HepG2 (cell line): ENCODE results near the gene RNF113A. TPM values are rescaled to one million over a fixed set of nuclear protein-coding genes. Genes with fewer than 3 reads are reported as not detected.

ENCODE experiments used
- CHD2 ChIP-seq: IDR thresholded peaks from 2 replicates; pipeline ENCODE4 v1.6.1; 2011; ENCODE audit warnings: low read depth, low read length, improper control_type of control experiment
- FOXA3 ChIP-seq: IDR thresholded peaks from 2 replicates; pipeline ENCODE4 v1.6.1; 2016; ENCODE audit warnings: missing genetic modification reagents, missing compliant biosample characterization
- FOXO1 ChIP-seq: sonication (generic); formaldehyde crosslinking; IDR thresholded peaks from 2 replicates; pipeline ENCODE4 v1.4.0; 2020; ENCODE audit warnings: missing genetic modification reagents
- GABPA ChIP-seq, 2 experiments: IDR thresholded peaks; 2 replicates each; pipeline ENCODE4 v1.6.1; 2011 to 2016; ENCODE audit warnings: low read depth in 2 of 2, low read length in 1 of 2, missing biosample characterization in 1 of 2, missing genetic modification characterization in 1 of 2
- GATA4 ChIP-seq: sonication (generic); IDR thresholded peaks from 2 replicates; pipeline ENCODE4 v1.6.1; 2016; ENCODE audit warnings: antibody characterized with exemption, low read depth, borderline replicate concordance
- KDM2A ChIP-seq: sonication (generic); formaldehyde crosslinking; IDR thresholded peaks from 2 replicates; pipeline ENCODE4 v1.4.0; 2020; ENCODE audit warnings: low read depth, missing genetic modification reagents, borderline replicate concordance
- NFRKB ChIP-seq: fragments of 450-650 bp; IDR thresholded peaks from 2 replicates; pipeline ENCODE4 v1.6.1; 2017
- PHF21A ChIP-seq: sonication (generic); formaldehyde crosslinking; IDR thresholded peaks from 2 replicates; pipeline ENCODE4 v1.5.0; 2020; ENCODE audit warnings: mild to moderate bottlenecking, missing genetic modification reagents
- SMAD1 ChIP-seq: sonication (generic); formaldehyde crosslinking; IDR thresholded peaks from 2 replicates; pipeline ENCODE4 v1.4.0; 2020; ENCODE audit warnings: missing genetic modification reagents, low read depth, mild to moderate bottlenecking, borderline replicate concordance
- TP53 ChIP-seq: sonication (generic); formaldehyde crosslinking; conservative IDR thresholded peaks from 2 replicates; pipeline ENCODE4 v1.4.0; 2020; ENCODE audit warnings: missing genetic modification reagents
- ZC3H13 ChIP-seq: sonication (generic); formaldehyde crosslinking; IDR thresholded peaks from 2 replicates; pipeline ENCODE4 v1.8.1; 2023; ENCODE audit warnings: mild to moderate bottlenecking, missing genetic modification reagents, moderate library complexity
- ZNF121 ChIP-seq: sonication (generic); formaldehyde crosslinking; IDR thresholded peaks from 2 replicates; pipeline ENCODE4 v1.5.0; 2020; ENCODE audit warnings: mild to moderate bottlenecking, missing genetic modification reagents
- ZNF296 ChIP-seq: sonication (generic); formaldehyde crosslinking; conservative IDR thresholded peaks from 2 replicates; pipeline ENCODE4 v1.5.0; 2020; ENCODE audit warnings: mild to moderate bottlenecking, missing genetic modification reagents
- polyA plus RNA-seq, 8 experiments: library from polyadenylated mRNA; depleted of rRNA in 3 of 8; stranded (reverse) in 7 of 8; unstranded in 1 of 8; fragments of >200 nt; fragmentation: Illumina TruSeq in 4 of 8; extraction: Trizol in 4 of 8; gene quantifications; 2 replicates each; pipeline versions ENCODE4 v1.2.1 to v1.2.3, GENCODE V29; 2011 to 2016; ENCODE audit warnings: low read depth in 4 of 8, missing spikeins in 1 of 8, mixed read lengths in 1 of 8; ENCODE audit not compliant: insufficient read depth in 1 of 8
- total RNA-seq, 5 experiments: library from RNA; depleted of rRNA; stranded (reverse); fragments of >200 nt; fragmentation: Illumina TruSeq; extraction: Trizol; gene quantifications; 2 replicates each; pipeline ENCODE4 v1.2.3, GENCODE V29; 2016; ENCODE audit warnings: low read depth in 1 of 5
- TF ChIP-seq, protein P1 (sequence below): sonication (generic); formaldehyde crosslinking; conservative IDR thresholded peaks from 2 replicates; pipeline ENCODE4 v1.8.0; 2022; ENCODE audit warnings: low read depth, missing genetic modification reagents
- TF ChIP-seq, protein P2 (sequence below): sonication (generic); formaldehyde crosslinking; IDR thresholded peaks from 2 replicates; pipeline ENCODE4 v1.4.0; 2020; ENCODE audit warnings: missing genetic modification reagents
- TF ChIP-seq, protein P3 (sequence below): IDR thresholded peaks from 2 replicates; pipeline ENCODE4 v1.6.1; 2016; ENCODE audit warnings: low read depth, control low read depth
- TF ChIP-seq, protein P4 (sequence below): sonication (generic); formaldehyde crosslinking; IDR thresholded peaks from 2 replicates; pipeline ENCODE4 v1.8.0; 2022; ENCODE audit warnings: low read depth, missing genetic modification reagents
- TF ChIP-seq, protein P5 (sequence below): conservative IDR thresholded peaks from 2 replicates; pipeline ENCODE4 v1.6.1; 2018; ENCODE audit warnings: missing genetic modification reagents
- TF ChIP-seq, protein P6 (sequence below): sonication (generic); formaldehyde crosslinking; IDR thresholded peaks from 2 replicates; pipeline ENCODE4 v1.4.0; 2020; ENCODE audit warnings: missing genetic modification reagents

Gene RNF113A
- total and polyA plus RNA-seq, 2 of the 13 experiments (the other 11 are each of a cell fraction or from before 2014, with no cell fraction given): 14.0 to 15.4 TPM

DNA sequence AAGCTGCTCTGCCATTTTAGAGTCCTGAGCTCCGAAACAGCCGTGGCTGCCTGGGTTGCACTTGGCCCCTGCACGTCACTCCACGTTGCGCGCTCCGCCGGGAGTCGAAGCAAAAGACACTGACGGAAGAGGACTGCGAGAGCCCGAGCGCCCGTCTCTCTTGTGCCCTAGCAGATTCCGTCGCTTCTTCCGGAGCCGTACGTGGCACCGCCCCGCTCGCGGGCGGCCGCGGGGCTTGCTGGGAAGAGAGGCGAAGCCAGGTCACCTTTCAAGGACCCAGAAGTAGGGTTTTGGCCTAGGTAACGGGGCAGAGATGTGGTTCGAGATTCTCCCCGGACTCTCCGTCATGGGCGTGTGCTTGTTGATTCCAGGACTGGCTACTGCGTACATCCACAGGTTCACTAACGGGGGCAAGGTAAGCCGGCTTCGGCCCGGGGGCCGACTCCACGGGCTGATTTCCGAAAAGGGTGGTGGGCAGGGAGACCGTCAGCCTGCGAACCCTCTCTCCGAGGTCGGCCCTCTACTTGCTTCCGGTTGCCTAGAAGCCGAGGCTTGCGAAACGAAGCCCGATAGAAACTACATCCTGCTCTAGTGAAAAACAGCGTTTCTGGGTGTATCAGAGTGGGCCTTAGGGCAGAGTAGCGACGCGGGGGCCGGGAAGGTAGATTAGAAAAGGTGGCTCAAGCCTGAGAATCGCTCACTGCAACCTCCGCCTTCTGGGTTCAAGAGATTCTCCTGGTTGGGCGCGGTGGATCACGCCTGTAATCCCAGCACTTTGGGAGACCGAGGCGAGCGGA is at the start of gene RNF113A, which contains the start of gene NDUFA1 (continued):
- TF ChIP-seq, protein P1, sequence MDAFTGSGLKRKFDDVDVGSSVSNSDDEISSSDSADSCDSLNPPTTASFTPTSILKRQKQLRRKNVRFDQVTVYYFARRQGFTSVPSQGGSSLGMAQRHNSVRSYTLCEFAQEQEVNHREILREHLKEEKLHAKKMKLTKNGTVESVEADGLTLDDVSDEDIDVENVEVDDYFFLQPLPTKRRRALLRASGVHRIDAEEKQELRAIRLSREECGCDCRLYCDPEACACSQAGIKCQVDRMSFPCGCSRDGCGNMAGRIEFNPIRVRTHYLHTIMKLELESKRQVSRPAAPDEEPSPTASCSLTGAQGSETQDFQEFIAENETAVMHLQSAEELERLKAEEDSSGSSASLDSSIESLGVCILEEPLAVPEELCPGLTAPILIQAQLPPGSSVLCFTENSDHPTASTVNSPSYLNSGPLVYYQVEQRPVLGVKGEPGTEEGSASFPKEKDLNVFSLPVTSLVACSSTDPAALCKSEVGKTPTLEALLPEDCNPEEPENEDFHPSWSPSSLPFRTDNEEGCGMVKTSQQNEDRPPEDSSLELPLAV (CRISPR knock-in tag): no peak
- no peak for TF ChIP-seq CHD2
- TF ChIP-seq, protein P2, sequence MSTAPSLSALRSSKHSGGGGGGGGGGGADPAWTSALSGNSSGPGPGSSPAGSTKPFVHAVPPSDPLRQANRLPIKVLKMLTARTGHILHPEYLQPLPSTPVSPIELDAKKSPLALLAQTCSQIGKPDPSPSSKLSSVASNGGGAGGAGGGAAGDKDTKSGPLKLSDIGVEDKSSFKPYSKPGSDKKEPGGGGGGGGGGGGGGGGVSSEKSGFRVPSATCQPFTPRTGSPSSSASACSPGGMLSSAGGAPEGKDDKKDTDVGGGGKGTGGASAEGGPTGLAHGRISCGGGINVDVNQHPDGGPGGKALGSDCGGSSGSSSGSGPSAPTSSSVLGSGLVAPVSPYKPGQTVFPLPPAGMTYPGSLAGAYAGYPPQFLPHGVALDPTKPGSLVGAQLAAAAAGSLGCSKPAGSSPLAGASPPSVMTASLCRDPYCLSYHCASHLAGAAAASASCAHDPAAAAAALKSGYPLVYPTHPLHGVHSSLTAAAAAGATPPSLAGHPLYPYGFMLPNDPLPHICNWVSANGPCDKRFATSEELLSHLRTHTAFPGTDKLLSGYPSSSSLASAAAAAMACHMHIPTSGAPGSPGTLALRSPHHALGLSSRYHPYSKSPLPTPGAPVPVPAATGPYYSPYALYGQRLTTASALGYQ (CRISPR knock-in tag): 0 out of 2 replicates have a peak, but pooled peaks have one; percentile 42
- TF ChIP-seq PHF21A (CRISPR knock-in tag): peak; percentile 46
- TF ChIP-seq, protein P3, sequence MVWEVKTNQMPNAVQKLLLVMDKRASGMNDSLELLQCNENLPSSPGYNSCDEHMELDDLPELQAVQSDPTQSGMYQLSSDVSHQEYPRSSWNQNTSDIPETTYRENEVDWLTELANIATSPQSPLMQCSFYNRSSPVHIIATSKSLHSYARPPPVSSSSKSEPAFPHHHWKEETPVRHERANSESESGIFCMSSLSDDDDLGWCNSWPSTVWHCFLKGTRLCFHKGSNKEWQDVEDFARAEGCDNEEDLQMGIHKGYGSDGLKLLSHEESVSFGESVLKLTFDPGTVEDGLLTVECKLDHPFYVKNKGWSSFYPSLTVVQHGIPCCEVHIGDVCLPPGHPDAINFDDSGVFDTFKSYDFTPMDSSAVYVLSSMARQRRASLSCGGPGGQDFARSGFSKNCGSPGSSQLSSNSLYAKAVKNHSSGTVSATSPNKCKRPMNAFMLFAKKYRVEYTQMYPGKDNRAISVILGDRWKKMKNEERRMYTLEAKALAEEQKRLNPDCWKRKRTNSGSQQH (CRISPR knock-in tag): no peak
- TF ChIP-seq, protein P4, sequence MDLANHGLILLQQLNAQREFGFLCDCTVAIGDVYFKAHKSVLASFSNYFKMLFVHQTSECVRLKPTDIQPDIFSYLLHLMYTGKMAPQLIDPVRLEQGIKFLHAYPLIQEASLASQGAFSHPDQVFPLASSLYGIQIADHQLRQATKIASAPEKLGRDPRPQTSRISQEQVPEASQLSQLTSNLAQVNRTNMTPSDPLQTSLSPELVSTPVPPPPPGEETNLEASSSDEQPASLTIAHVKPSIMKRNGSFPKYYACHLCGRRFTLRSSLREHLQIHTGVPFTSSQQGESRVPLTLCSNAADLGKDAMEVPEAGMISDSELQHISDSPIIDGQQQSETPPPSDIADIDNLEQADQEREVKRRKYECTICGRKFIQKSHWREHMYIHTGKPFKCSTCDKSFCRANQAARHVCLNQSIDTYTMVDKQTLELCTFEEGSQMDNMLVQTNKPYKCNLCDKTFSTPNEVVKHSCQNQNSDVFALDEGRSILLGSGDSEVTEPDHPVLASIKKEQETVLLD (CRISPR knock-in tag): 0 out of 2 replicates have a peak, but pooled peaks have one; percentile 52
- TF ChIP-seq ZNF296 (CRISPR knock-in tag): no peak
- peak; percentile 32; the same call in 1 of the 2 replicates for TF ChIP-seq FOXA3 (CRISPR knock-in tag)
- TF ChIP-seq GABPA (IDR thresholded peaks at IDR 0.05; ENCODE audit: low read depth, low read length): peak; percentile 54
- peak; percentile 85 for TF ChIP-seq GABPA (CRISPR knock-in tag; IDR thresholded peaks at IDR 0.05; ENCODE audit: low read depth)
- TF ChIP-seq GATA4: no peak
- TF ChIP-seq FOXO1: no peak
- TF ChIP-seq ZNF121 (CRISPR knock-in tag): no peak
- peak; percentile 71; the same call in 1 of the 2 replicates for TF ChIP-seq KDM2A (CRISPR knock-in tag)
- TF ChIP-seq SMAD1 (CRISPR knock-in tag): 0 out of 2 replicates have a peak, but pooled peaks have one; percentile 75
- TF ChIP-seq NFRKB: no peak
- TF ChIP-seq, protein P5, sequence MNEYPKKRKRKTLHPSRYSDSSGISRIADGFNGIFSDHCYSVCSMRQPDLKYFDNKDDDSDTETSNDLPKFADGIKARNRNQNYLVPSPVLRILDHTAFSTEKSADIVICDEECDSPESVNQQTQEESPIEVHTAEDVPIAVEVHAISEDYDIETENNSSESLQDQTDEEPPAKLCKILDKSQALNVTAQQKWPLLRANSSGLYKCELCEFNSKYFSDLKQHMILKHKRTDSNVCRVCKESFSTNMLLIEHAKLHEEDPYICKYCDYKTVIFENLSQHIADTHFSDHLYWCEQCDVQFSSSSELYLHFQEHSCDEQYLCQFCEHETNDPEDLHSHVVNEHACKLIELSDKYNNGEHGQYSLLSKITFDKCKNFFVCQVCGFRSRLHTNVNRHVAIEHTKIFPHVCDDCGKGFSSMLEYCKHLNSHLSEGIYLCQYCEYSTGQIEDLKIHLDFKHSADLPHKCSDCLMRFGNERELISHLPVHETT: peak; percentile 61; the same call in 1 of the 2 replicates
- peak; percentile 85 for TF ChIP-seq ZC3H13 (CRISPR knock-in tag)
- TF ChIP-seq, protein P6, sequence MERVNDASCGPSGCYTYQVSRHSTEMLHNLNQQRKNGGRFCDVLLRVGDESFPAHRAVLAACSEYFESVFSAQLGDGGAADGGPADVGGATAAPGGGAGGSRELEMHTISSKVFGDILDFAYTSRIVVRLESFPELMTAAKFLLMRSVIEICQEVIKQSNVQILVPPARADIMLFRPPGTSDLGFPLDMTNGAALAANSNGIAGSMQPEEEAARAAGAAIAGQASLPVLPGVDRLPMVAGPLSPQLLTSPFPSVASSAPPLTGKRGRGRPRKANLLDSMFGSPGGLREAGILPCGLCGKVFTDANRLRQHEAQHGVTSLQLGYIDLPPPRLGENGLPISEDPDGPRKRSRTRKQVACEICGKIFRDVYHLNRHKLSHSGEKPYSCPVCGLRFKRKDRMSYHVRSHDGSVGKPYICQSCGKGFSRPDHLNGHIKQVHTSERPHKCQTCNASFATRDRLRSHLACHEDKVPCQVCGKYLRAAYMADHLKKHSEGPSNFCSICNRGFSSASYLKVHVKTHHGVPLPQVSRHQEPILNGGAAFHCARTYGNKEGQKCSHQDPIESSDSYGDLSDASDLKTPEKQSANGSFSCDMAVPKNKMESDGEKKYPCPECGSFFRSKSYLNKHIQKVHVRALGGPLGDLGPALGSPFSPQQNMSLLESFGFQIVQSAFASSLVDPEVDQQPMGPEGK (CRISPR knock-in tag): no peak
- peak; percentile 77; the same call in 1 of the 2 replicates for TF ChIP-seq TP53 (CRISPR knock-in tag)
